ENCODE data around the gene RPL29. TPM values are rescaled to one million over a fixed set of nuclear protein-coding genes. Genes with fewer than 3 reads are reported as not detected.
A peak's percentile ranks its signal among the peaks of the same experiment; 100 is the strongest.

The RPL29 gene
- total and polyA plus RNA-seq, 2 of the 8 experiments (the other 6 are each of a cell fraction or from before 2014, with no cell fraction given), result 1,467 to 2,660 TPM

- no peak overlapping the region for H2BK120ac ChIP-seq (replicated peaks; ENCODE audit: low read depth, low read length)
- H3K79me1 ChIP-seq (ENCODE audit: low read depth, low read length), result no peaks in the 10 kb centered on the region
- peak overlapping the region; percentile 18; the same call in 1 of the 2 replicates for H4K8ac ChIP-seq (ENCODE audit: extremely low read depth, insufficient read depth, low read length)
- H2BK12ac ChIP-seq (ENCODE audit: low read depth, low read length), result no peak overlapping the region
- no peaks in the 10 kb centered on the region for H3K9me3 ChIP-seq (ENCODE audit: insufficient read depth in 2 of 2, low read depth in 1 of 2, low read length in 1 of 2)
- H2BK5ac ChIP-seq (ENCODE audit: low read depth, low read length), result no peak overlapping the region
- no peak overlapping the region for H3K14ac ChIP-seq (ENCODE audit: insufficient read length)
- no peak overlapping the region for H3K4me2 ChIP-seq (ENCODE audit: insufficient read depth in 1 of 2, low read depth in 2 of 2, low read length in 2 of 2)
- H3K27me3 ChIP-seq (replicated peaks in 1 of 4; ENCODE audit: control insufficient read depth in 3 of 4, extremely low read depth in 1 of 4, insufficient read depth in 3 of 4, low read length in 3 of 4), result no peaks in the 10 kb centered on the region
- H3K79me2 ChIP-seq (ENCODE audit: control insufficient read depth in 1 of 2, insufficient read depth in 2 of 2, low read length in 2 of 2), result no peaks in the 10 kb centered on the region
- POLR2A ChIA-PET (ENCODE audit: partially characterized antibody), result interaction anchor here (1.5 kb wide), 1 partner anchor 11 kb away, joined by 3 read pairs; no protein-coding TSS in a partner anchor
- no peak overlapping the region for H3K4ac ChIP-seq (replicated peaks; ENCODE audit: insufficient read length, low read depth, low read length)
- no peak overlapping the region for H4K5ac ChIP-seq (ENCODE audit: insufficient read length, low read depth, low read length)
- DNase-seq (ENCODE audit: low read depth in 1 of 2, low spot score in 2 of 2) (no peak), FAIRE-seq (no peak)
- no peak overlapping the region for H3K23ac ChIP-seq (ENCODE audit: insufficient read length)
- H3K4me3 ChIP-seq (ENCODE audit: extremely low read depth in 1 of 4, insufficient read depth in 2 of 4, low read depth in 3 of 4, low read length in 4 of 4), result no peak overlapping the region
- H2AK5ac ChIP-seq (ENCODE audit: low read depth, low read length), result no peak overlapping the region
- 0 out of 2 replicates have a peak overlapping the region, but pooled peaks have one; percentile 48 for H2BK20ac ChIP-seq (ENCODE audit: low read length)
- no peaks in the 10 kb centered on the region for H3K36me3 ChIP-seq (ENCODE audit: control insufficient read depth in 2 of 4, insufficient read depth in 4 of 4, low read length in 3 of 4)
- H3K23me2 ChIP-seq (ENCODE audit: low read depth, low read length), result peaks cover 1% of the 10 kb centered on the region; the same call in 1 of the 2 replicates
- H3K9ac ChIP-seq (replicated peaks in 1 of 4; ENCODE audit: extremely low read depth in 1 of 4, low read depth in 3 of 4, low read length in 3 of 4), result no peak overlapping the region
- TF ChIP-seq POU5F1 (IDR thresholded peaks at IDR 0.05; ENCODE audit: low read depth, low read length) (no peak), TAF7 (optimal IDR thresholded peaks at IDR 0.05; ENCODE audit: borderline replicate concordance, low read depth, low read length) (no peak), HDAC6 (IDR thresholded peaks at IDR 0.05; ENCODE audit: low read depth, low read length) (no peak), JUN (IDR thresholded peaks at IDR 0.05; ENCODE audit: low read depth, low read length) (no peak), CHD2 (IDR thresholded peaks at IDR 0.05; ENCODE audit: low read length) (no peak), BCL11A (IDR thresholded peaks at IDR 0.05; ENCODE audit: low read depth in 2 of 2, low read length in 2 of 2) (no peak), YY1 (IDR thresholded peaks at IDR 0.05; ENCODE audit: low read depth, low read length) (no peak), EP300 (IDR thresholded peaks at IDR 0.05; ENCODE audit: borderline replicate concordance in 1 of 2, low read depth in 2 of 2, low read length in 2 of 2) (no peak), SIX5 (IDR thresholded peaks at IDR 0.05; ENCODE audit: low read depth, low read length) (no peak), CREB1 (IDR thresholded peaks at IDR 0.05) (no peak), RBBP5 (IDR thresholded peaks at IDR 0.05; ENCODE audit: borderline replicate concordance, low read depth, low read length) (no peak), USF2 (IDR thresholded peaks at IDR 0.05; ENCODE audit: low read length) (no peak), SP4 (IDR thresholded peaks at IDR 0.05; ENCODE audit: low read length) (no peak)
- H3K4me1 ChIP-seq (replicated peaks in 1 of 4; ENCODE audit: control insufficient read depth in 3 of 4, insufficient read depth in 4 of 4, low read length in 3 of 4), result peaks cover 0 to 5% (median 2%) of the 10 kb centered on the region in 4 experiments; a peak in 3 of 7 replicates
- no peak overlapping the region for H3K18ac ChIP-seq (ENCODE audit: extremely low read depth, low read length)
- CTCF ChIA-PET (ENCODE audit: partially characterized antibody), result interaction anchor here (1.0 to 9.4 kb wide), 5 partner anchors 11 to 27 kb away, joined by 3 to 124 read pairs (median 7); no protein-coding TSS in a partner anchor
- H4K91ac ChIP-seq (replicated peaks; ENCODE audit: insufficient read length, low read length), result no peak overlapping the region
- H2BK15ac ChIP-seq (ENCODE audit: low read length), result no peak overlapping the region
- H2AFZ ChIP-seq (ENCODE audit: low read length), result no peak overlapping the region
- H3K56ac ChIP-seq (replicated peaks; ENCODE audit: insufficient read length, low read depth, low read length), result no peak overlapping the region
- no peak overlapping the region for H3K27ac ChIP-seq (ENCODE audit: low read depth, low read length)
- 84% methylated on average over 7 of the region's 7 CpGs; no CpG with 5 or more reads in 1 of the 2 experiments for WGBS, 2 experiments (ENCODE audit: extremely low coverage in 1 of 2, insufficient coverage in 1 of 2, insufficient read length in 1 of 2, insufficient replicate concordance in 2 of 2, low coverage in 1 of 2, low lambda C conversion rate in 2 of 2, missing lambda C conversion rate in 1 of 2)
- H4K20me1 ChIP-seq (replicated peaks in 1 of 2; ENCODE audit: control insufficient read depth in 1 of 2, insufficient read depth in 2 of 2, low read length in 2 of 2), result no peaks in the 10 kb centered on the region
Observed at GRCh38 chr3:52025453-52025852, 29.8 kb upstream of the RPL29 start.
